Fibroblast of the aortic adventitia (primary cell): ENCODE data around the gene SRPK1. TPM values are rescaled to one million over a fixed set of nuclear protein-coding genes. Genes with fewer than 3 reads are reported as not detected.

Experiments used
- DNase-seq: peaks from one replicate; pipeline ENCODE4 v3.0.0-alpha.2; 2010; ENCODE audit warnings: low read depth
- H3K4me3 ChIP-seq: 2 replicates; pipeline ENCODE4 v1.5.1; 2011; ENCODE audit warnings: low read depth, mild to moderate bottlenecking, control low read depth, low read length, moderate library complexity
- CTCF ChIP-seq: IDR thresholded peaks from 2 replicates; pipeline ENCODE4 v1.5.1; 2011; ENCODE audit warnings: mild to moderate bottlenecking, low read length, control low read depth, inconsistent platforms; ENCODE audit not compliant: insufficient read depth
- total RNA-seq: library from RNA; depleted of rRNA; stranded (reverse); fragments of >200 nt; gene quantifications from 2 replicates; pipeline ENCODE4 v1.2.3, GENCODE V29; 2012; ENCODE audit warnings: low replicate concordance

The SRPK1 gene
- total RNA-seq, 1 donor = 86.9 TPM

GRCh38 chr6:35960187-35960586 is 39.3 kb upstream of the SRPK1 start:
- no peak for TF ChIP-seq CTCF
- no peak overlapping the region for H3K4me3 ChIP-seq
- peak; percentile 39 for DNase-seq

- DNase-seq = no peak
- H3K4me3 ChIP-seq = no peak overlapping the region
- TF ChIP-seq CTCF = no peak
Measured at GRCh38 chr6:35955970-35956369, 35.1 kb upstream of the SRPK1 start.

- no peak overlapping the region for H3K4me3 ChIP-seq
- TF ChIP-seq CTCF = no peak
- DNase-seq = no peak
Measured at GRCh38 chr6:35955521-35955920, 34.6 kb upstream of the SRPK1 start.

GRCh38 chr6:35955071-35955470 is 34.2 kb upstream of the SRPK1 start:
- peak; percentile 22 for DNase-seq
- TF ChIP-seq CTCF = no peak

GRCh38 chr6:35954333-35954732 is 33.4 kb upstream of the SRPK1 start:
- H3K4me3 ChIP-seq = no peak overlapping the region
- no peak for DNase-seq
- no peak for TF ChIP-seq CTCF

More at GRCh38 chr6:35955071-35955470, 34.2 kb upstream of the SRPK1 start:
- H3K4me3 ChIP-seq = no peak overlapping the region

GRCh38 chr6:35948725-35949124 is 27.8 kb upstream of the SRPK1 start:
- peak; percentile 38 for DNase-seq
- no peak overlapping the region for H3K4me3 ChIP-seq
- TF ChIP-seq CTCF = peak; percentile 60

GRCh38 chr6:35945650-35946025 is 24.7 kb upstream of the SRPK1 start:
- DNase-seq = peak; percentile 21
- TF ChIP-seq CTCF = no peak
- no peak overlapping the region for H3K4me3 ChIP-seq
